ENCODE results near the gene SLX9.

- no peak for TF ChIP-seq CTCF (conservative IDR thresholded peaks at IDR 0.05; ENCODE audit: low read depth, low read length)
- TF ChIP-seq EZH2phosphoT487 (IDR thresholded peaks at IDR 0.05; ENCODE audit: borderline replicate concordance, low read length) = no peak
Measured at GRCh38 chr21:44956356-44957046, 16.7 kb downstream of the SLX9 start.
